Measurements from ENCODE around the gene CIAO1.

- TF ChIP-seq CTCF (conservative IDR thresholded peaks at IDR 0.05): peak; percentile 68; the same call in 1 of the 2 replicates
- no peak for TF ChIP-seq EZH2 (IDR thresholded peaks at IDR 0.05; ENCODE audit: low read depth)
Observed at GRCh38 chr2:96260387-96261260, 5.4 kb upstream of the CIAO1 start.

Measured in PC-9 (cell line).